ENCODE results near the gene BLM.

The BLM gene

DNA sequence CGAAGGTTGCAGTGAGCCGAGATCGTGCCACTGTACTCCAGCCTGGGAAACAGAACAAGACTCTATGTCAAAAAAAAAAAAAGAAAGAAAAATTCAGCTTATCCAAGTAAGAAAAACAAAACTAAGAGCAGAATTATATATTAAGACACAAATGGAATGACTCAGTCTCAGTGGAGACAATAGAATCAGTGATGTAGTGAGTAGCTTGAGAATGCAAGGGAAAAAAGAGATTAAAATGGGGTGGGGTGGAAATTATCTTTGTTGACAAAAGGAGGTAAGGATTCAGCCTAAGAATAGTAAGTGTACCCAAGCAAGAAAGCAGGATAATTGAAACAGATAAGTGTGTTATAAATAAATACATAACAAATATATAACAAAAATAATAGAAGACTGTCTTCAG lies 70.7 kb downstream of the BLM start:
- DNase-seq (ENCODE audit: low spot score) (no peak), FAIRE-seq (no peak)

DNA sequence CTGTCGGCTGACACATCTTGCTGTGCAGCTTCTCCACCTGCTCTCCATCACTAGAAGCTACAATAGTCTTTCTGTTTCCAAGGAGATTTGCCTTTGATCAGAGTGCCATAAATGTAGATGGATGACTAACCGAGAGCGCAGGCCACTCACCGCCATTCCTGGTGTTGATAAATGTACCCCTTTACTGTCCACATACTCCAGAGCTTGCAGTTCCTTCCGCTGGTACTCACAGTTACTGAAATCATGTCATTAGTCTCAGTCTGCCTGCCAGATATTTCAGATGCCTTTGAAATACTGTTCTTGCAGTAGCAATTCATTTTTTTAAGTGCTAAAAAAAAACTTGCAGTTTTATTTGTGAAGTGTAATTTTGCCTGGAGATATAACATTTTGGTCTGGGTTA lies 72.3 kb downstream of the BLM start:
- DNase-seq (ENCODE audit: low spot score) (no peak), FAIRE-seq (no peak)

DNA sequence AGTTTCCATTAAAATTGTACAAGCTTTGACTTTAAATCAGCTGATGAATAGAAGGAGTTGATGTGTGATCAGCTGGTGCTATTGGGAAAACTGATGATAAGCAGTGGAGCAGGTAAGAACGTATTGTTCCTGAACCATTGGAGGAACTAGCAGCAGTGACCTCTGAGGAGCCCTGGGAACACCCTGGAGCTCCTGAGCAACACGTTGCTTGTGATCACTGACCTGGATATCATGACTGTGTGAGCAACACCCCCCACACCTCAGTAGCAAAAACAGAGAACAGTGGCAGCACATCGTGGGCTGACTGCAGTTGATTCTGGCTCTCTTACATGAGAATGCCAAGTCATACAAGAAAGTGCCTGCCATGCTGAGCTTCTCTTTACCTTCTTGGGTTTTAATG lies 72.9 kb downstream of the BLM start:
- DNase-seq (ENCODE audit: low spot score) (no peak), FAIRE-seq (no peak)

DNA sequence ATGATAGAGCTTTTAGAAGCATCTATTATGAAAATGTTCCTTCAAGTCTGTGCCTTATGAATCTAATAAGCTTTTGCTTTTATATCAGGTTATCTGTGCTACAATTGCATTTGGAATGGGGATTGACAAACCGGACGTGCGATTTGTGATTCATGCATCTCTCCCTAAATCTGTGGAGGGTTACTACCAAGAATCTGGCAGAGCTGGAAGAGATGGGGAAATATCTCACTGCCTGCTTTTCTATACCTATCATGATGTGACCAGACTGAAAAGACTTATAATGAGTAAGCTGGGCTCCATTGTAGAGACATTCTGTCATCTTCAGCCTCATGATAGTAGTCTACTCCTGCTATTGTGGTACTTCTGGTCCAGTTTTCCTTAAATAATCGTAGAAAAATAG lies 73.4 kb downstream of the BLM start:
- DNase-seq (ENCODE audit: low spot score), result no peak
- no peak for FAIRE-seq

DNA sequence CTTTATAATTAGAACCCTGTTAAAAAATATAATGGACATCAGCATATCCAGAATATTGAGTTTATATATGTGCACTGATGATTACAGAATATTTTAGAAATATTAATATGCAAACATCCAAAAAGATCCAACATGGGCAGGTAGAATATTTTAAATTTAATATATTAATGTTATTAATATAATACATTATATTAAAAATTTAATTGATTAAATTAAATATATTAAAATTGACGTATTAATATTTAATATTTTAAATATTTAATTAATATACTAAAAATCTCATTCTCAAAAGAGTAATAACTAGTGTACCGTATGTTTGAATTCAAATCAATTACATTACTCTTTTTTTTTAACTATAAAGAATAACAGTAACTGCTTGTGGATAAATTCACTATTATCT lies 77.4 kb downstream of the BLM start:
- DNase-seq (ENCODE audit: low spot score), result no peak
- FAIRE-seq, result no peak

DNA sequence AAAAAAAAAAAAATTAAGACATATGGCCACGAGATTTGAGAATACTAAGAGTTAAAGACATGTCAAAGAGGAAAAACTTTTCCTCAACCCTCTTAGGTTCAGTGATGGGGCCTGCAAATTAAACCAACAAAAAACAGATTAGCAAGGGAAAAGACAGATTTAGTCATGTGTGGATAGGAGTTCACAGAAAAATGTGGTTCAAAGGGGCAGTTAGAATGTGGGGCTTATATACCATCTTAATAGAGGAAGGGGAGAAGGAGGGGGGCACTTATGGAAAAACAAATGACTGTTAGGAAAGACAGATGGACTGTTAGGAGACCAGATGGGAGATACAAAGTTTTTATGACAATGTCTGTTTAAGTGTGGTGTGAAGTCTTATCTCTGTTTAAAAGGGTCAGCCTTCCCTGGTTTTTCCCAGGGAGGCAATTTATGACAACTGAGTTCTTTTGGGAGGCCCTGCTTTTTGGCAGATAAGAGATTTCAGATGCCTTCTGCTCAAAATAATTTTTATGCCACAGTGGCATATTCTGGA lies 82.6 kb downstream of the BLM start:
- FAIRE-seq (no peak), DNase-seq (ENCODE audit: low spot score) (no peak)

DNA sequence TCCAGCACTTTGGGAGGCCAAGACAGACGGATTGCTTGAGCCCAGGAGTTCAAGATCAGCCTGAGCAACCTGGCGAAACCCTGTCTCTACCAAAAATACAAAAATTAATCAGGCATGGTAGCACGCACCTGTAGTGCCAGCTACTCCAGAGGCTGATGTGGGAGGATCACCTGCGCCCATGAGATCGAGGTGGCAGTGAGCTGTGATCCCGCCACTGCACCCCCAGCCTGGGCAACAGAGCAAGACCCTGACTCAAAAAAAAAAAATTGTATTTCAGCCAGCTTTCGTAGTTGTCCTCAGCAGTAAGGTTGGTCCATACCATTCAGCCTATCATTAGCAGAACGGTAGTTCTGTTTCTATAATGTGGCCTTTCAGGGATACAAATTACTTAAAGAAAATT lies 84.7 kb downstream of the BLM start:
- FAIRE-seq, result no peak
- no peak for DNase-seq (ENCODE audit: low spot score)

DNA sequence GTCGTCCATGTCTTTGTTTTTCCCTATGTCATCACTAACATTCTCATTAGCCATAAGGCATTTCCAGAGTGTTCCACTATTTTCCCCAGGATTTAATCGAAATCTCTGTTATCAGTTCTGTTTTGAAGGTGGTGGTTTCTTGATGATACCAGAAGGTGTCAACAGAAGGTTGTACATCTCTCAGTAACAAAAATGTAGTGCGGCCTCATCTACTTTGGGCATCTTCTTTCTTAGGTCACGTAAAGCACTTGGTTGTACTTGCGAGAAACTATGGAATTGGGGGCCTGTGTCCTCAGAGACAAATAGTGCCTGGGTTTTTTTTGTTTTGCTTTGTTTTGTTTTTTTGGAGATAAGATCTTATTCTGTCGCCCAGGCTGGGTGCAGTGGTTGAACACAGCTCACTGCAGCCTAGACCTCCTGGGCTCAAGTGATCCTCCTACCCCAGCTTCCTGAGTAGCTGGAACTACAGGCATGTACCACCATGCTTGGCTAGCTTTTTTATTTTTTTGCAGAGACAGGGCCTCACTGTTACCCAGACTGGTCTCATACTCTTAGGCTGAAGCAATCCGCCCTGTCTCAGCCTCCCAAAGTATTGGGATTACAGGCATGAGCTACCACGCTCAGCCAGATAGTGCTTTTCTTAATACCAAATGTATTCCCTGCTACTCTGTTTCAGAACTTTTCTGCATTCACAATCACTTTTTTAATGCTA lies 90.1 kb downstream of the BLM start:
- DNase-seq (ENCODE audit: low spot score) (no peak), FAIRE-seq (no peak)

DNA sequence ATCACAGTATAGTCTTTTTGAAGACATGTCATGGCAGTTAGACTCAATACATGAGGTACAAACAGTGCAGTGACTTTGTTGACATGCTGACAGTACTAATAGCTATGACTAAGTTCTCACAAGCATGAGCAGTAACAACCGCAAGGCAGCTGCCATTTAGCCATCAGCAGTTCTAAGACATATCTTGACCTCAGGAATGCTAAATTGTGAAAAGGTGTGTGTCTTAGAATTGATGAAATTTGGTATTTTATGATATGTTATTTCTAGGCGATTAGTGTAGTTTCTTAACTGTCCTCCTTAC lies 90.6 kb downstream of the BLM start:
- DNase-seq (ENCODE audit: low spot score) (no peak), FAIRE-seq (no peak)

DNA sequence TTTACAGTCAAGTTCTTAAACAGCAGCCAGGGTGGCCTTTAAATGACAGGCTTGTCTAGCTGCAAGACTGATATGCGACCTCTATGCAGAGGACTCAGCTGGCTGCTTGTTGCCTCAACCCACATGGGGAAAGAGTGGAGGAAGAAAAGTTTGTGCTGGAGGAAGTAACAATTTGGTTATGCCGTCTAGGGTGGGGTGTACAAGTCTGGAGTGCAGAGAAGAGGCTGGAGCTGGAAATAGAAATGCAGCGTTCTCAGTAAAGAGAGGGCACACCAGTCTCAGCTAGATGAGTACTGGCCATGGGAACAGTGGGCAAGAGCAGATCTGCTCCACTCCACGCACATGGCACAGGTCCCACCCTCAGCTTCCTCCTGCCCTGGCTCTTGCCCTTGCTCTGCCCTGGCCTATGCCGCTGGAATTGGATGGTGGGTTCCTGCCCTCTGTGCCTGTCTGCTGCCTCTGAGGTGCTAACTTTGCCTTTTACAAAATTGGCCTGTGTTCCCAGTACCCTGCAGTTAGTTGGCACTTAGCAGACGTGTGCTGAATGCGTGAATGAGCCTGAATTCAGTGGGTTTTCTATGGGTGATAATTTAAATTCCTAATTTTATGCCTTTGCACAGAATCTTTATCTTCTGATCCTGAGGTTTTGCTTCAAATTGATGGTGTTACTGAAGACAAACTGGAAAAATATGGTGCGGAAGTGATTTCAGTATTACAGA lies 91.5 kb downstream of the BLM start:
- FAIRE-seq, result no peak
- DNase-seq (ENCODE audit: low spot score), result no peak

DNA sequence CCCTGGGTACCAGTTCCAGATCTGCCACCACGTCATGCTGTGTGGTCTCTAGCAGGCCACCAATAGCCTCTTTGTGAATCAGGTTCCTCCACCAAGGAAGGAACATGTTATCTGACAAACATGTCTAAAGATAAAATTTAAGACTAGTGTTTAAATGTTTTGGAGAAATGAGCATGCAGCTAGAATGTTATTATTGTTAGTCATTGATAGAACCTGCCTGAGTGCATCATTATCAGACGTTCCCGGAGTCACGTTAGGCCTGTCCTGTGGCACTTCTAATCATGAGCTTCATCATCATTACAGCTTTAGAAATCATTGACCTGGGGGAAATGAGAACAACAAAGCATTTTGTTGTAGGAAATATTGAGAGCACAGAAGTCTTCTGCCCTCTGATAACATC lies 92.4 kb downstream of the BLM start:
- no peak for FAIRE-seq
- DNase-seq (ENCODE audit: low spot score), result no peak

DNA sequence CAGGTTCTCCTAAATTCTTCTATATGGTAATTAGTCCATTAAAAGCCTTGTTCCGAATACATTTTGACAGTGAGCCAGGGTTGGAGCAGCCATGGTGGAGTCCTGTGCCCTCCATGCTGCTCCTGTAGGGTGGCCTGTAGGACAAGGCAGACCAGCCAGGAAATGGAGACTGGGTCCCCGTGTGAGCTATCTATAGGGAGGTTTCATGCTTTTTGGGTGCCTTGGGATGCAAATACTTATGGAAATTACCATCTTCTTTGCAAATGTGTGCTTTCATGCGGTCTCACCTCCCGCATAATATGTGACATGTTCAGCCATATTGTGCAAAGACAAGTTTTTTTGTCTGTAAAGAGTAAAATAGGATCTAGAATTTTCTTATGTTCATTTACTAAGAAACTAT lies 93.2 kb downstream of the BLM start:
- no peak for FAIRE-seq
- DNase-seq (ENCODE audit: low spot score), result no peak

DNA sequence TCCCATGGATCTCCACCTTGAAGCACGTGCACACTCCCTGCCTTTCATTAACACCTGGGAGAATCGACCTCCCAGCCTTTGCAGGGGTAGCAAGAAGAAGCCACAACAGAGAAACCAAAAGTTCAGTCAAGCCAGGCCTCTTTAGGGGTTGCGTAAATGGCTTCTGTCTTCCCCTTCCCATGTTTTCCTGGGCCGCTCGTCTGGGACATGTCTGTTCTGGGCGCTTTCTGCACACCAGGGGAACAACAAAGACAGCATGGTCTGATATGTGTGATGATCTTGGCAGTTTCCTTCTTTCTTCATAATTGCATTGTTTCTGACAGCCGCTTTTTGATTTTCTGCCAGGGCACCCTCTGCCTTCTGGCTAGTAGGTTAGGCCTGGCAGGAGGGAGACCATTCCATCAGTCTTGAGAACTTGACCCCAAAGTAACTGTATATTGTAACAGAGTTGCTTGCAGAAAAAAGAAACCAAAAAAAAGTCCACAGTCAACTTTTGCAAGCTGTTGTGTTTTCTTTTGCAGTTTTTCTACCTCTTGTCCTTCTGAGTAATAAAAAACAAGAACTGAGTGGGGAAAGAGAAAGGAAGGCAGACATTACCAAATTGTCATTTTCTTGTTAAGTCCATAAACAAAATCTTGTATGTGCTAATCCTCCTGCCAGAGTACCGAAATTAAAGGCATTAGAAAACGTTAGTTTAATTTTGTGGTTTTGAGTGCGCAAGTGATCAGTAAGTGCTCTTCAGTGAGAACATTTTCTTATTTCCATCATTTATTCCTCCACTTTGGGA lies 95.2 kb downstream of the BLM start:
- no peak for DNase-seq (ENCODE audit: low spot score)
- no peak for FAIRE-seq

DNA sequence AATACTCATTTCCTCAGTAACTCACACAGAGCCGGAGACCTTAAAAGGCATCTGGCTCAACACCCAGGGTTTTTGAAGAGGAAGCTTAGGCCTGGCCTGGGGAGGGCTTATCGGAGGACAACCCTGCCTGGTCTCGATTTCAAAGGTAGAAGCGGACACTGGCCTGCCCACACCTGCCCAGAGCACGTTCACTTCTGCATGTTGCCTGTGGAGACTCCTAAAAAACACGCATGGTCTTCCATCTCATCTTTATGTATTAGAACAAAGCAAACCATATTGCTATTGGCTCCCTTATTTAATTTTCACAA lies 95.8 kb downstream of the BLM start:
- no peak for FAIRE-seq
- DNase-seq (ENCODE audit: low spot score), result no peak

DNA sequence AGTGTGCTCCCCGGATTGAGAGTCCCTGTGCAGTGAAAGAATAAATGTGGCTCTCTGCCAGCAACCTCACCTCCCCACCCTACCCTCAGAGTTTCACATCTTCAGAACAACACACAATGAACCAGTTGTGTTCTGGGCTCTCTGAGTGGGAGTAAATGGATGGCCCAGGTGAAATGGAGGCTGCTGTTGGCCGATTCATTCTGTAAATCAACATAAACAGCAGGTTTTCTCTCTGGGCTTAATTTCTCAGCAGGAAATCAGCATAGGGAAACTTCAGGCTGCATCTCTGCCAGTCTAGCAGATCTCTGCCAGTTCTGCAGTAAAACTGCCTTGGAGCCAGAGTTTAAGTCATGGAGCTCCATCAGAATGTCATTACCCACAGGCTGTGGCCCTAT lies 96.6 kb downstream of the BLM start:
- DNase-seq (ENCODE audit: low spot score), result no peak
- FAIRE-seq, result no peak

DNA sequence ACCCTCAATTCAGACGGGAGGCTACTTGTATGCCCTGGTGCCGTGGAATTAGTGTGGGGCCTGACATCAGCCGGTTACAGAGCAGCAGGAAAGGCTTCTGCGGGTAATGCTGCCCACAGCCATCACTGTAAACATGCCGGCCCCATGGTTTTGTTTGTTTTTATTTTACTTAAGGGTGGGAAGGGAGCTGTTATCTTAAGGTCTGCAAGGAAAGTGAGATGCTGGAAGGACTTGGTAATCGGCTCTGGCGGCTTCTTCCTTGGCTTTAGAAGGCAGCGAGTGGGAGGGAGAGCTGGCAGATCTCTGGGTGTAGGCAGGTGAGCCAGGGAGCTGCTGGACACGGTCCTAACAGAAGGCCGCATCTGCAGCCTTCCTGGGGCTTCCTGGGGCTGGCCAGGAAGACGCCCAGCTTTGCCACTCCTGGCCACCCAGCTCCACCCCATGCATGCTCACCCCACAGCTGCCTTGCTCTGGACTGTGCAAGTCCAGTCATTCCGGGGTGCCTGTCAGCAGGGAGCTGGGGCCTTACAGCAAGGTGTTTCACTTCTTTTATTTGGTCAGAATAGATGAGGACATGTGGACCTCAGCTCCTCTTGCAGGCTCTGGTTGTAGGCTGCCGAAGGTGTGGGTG lies 97.2 kb downstream of the BLM start:
- FAIRE-seq, result no peak

DNA sequence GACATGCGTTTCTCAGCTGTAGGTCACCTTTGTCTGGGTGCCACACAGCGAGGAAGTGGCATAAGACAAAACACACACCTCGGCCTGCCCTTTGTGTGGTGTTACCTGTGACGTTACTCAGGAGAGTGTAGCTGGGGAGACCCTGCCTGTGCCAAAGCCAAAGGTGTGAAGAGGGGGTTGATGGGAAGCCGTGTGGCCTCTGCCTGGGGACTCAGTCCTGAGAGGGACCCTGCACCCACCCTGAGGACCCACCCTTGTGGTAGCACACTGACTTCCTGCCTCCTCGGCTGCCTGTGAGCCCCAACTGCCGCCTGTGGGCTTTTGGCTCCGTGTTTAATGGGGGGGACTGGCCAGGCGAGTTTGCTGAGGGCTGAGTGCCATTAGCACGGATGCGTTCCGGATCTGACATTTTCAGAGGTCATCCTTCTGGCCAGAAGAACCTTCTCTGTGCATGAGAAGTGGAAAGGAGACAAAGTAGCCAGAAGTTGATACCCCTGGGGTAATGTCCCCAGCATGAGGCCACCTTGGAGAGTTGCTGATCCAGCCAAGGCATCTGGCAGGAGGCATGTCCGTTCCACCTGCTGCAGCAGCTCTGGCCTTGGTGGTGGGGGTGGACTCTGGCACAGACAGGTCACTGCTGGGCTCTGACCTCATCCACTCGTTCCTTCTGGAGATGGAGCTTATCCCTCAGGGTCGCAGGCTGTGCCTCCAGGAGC lies 99.4 kb downstream of the BLM start:
- no peak for FAIRE-seq
- no peak for DNase-seq (ENCODE audit: low spot score)

More for the DNA sequence above, 97.2 kb downstream of the BLM start:
- DNase-seq (ENCODE audit: low spot score), result no peak

DNA sequence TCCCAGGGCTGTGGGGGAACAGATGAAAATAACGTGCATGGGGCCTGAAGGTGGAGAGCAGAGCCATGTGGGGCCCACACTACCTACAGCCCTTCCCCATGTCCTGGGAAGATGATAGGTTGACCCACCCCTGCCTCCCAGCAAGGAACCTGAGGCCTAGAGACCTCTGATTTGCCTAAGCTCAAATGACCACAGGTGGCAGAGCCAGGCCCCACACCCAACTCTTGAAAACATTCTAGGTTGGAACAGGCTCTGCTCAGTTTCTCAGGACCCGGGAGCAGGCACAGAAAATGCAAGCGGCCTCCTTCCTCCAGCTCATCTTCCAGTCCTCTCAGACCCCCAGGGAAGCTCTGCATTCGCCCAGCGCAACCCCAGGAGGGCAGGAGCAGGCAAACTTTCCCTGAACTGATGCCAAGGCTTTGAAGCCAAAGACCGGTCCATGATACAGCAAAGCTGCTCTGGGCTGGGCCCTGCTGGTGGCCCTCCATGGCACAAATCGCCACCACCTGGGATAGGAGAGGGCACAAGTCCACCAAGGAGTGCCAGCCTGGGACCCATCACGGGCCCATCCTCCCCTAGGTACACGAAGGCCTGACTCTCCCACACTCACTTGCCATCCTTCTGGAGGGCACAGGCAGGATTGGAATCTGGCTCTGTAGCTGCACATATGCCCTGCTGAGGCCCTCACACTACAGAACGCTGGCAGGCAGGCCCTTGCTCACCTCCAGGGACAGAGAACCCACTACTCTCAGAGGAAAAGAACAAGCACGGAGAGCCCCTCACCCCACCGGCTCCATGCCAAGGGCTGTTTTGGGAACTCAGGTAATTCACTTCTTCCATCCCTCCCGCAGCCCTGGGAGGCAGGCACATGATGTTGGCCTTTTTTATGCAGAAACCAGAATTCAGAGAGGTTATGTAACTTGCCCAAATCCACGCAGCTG lies 100.2 kb downstream of the BLM start:
- FAIRE-seq (no peak), DNase-seq (ENCODE audit: low spot score) (no peak)

DNA sequence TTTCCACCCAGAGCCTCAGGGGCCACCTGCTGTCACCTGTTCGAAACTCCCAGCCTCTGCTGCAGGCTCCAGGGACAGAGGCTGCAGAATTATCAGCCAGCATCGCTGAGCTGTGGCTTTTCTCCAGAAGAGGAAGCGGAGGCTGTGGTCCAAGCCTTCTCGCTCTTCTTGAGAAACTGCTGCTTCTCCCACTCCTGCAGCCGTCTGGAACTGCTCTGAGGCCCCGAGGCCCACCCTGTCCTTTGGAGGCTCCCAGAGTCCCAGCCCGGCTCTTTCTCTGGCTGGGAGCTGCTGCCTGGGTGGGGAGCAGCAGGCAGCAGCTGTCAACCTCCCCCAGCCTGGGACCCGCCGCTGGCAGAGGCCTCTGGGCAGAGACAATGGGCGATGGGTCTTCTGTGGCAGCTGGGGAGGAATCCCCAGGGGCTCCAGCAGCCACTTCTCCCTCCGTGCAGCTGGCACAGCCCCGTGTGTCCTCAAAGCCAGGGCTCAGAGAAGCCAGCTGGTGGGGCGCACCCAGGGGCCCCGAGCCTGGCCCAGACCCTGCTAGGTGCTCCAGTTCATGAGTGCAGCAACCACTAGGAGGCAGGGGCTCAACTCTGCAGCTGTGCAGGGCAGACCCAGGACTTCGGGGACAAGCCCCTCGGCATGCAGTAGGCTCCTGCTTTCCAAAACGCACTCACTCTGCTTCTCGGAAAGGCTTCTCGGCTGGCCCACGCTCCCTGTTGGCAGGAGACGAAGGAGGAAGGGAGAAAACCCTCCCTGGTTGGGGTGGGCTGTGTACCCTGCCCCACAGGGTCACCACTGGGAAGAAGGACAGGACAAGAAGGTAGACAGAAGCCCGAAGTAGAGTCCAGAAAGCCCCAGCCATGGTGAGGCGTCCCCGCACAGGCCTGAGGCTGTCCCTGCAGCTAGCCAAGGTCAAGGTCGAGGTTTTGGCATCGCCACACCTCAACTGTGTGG lies 101.4 kb downstream of the BLM start:
- DNase-seq (ENCODE audit: low spot score) (no peak), FAIRE-seq (no peak)
